Peyer's patch (tissue), 4 donors: ENCODE measurements around the gene TMSB15C.

Experiments used
- CTCF ChIP-seq, 6 experiments: fragments of 450-650 bp in 4 of 6; fragments of 200-600 bp in 2 of 6; sonication (generic) in 1 of 6; IDR thresholded peaks; one replicate each; pipeline ENCODE4 v1.5.1; 2017 to 2019; ENCODE audit warnings: antibody characterized with exemption in 6 of 6, mild to moderate bottlenecking in 3 of 6, moderate library complexity in 1 of 6
- POLR2A ChIP-seq, 2 donors: fragments of 450-650 bp; IDR thresholded peaks; one replicate each; pipeline ENCODE4 v1.5.1; 2017; ENCODE audit warnings: antibody characterized with exemption in 2 of 2, mild to moderate bottlenecking in 2 of 2, moderate library complexity in 2 of 2

- no peak for TF ChIP-seq CTCF (IDR thresholded peaks at IDR 0.05)
- no peak for TF ChIP-seq POLR2A (IDR thresholded peaks at IDR 0.05)
Observed at GRCh38 chrX:104047171-104047570, 28.9 kb downstream of the TMSB15C start.
